Measurements from ENCODE around the gene CELF2.

Gene CELF2

DNA sequence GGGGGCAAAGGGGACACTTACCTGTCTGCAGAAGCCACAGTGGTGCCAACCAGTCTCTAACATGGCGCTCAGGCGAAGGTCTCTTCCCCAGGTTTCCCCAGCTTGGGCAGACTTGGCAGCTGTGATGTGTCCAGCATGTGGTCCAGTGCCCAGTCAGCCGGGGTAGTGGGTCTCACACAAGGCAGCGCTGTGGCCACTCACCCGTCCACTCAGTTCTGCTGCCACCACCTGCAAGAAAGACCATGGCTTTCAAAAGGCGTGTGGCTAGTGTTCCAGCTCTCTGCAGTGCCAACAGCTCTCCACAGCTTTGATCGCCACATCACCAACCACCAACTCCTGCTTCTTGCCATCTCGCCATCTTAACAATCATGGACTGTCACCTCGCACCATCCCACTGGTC is 334.1 kb downstream of the CELF2 start:
- TF ChIP-seq, protein P1, sequence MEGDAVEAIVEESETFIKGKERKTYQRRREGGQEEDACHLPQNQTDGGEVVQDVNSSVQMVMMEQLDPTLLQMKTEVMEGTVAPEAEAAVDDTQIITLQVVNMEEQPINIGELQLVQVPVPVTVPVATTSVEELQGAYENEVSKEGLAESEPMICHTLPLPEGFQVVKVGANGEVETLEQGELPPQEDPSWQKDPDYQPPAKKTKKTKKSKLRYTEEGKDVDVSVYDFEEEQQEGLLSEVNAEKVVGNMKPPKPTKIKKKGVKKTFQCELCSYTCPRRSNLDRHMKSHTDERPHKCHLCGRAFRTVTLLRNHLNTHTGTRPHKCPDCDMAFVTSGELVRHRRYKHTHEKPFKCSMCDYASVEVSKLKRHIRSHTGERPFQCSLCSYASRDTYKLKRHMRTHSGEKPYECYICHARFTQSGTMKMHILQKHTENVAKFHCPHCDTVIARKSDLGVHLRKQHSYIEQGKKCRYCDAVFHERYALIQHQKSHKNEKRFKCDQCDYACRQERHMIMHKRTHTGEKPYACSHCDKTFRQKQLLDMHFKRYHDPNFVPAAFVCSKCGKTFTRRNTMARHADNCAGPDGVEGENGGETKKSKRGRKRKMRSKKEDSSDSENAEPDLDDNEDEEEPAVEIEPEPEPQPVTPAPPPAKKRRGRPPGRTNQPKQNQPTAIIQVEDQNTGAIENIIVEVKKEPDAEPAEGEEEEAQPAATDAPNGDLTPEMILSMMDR (IDR thresholded peaks at IDR 0.05) = no peak
- Histone ChIP-seq H3K4me2 (ENCODE audit: low read length) (no peak overlapping the region), H3K27me3 (ENCODE audit: control insufficient read depth, insufficient read depth, low read length) (no peaks in the 10 kb centered on the region)

DNA sequence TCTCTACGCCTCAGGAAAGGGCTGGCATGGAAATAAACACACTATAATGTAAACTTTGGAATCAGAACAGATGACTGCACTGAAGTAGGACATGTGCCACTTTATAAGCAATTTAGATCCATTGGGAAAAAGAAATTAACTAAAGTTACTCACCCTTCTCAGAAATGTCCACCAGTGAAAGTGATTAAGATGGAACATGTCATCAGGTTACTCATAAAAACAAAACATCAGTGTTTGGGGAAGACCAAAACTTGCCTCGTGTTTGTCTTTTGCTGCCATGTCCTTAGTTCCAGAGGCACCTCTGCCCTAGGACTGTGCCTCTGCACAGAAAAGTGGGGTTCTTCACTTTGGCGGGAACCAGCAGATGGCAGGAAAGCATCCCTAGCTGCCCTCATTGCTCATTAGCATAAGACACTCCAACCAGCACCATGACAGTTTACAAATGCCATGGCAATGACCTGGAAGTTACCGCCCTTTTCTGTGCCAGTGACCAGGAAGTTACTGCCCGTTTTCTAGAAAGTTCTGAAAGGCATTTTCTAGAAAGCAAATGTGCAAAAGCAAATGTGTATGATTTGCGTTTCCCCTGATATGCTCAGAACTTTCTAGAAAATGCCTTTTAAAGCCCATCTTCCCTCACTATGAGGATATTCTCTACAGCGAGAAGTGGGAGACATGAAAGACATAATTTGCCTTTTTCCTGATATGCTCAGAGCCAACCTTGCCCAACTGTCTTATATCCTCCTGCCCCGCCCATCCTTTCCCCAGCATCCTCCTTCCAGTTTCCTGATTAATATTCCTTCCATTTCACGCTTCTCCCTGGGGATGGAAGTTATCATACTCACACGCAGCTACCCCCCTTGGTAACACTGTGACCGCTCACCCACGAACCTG is 335.6 kb downstream of the CELF2 start:
- Histone ChIP-seq H3K27me3 (ENCODE audit: control insufficient read depth, insufficient read depth, low read length) (no peaks in the 10 kb centered on the region), H3K4me3 (ENCODE audit: low read depth, low read length) (no peak overlapping the region), H3K4me2 (ENCODE audit: low read length) (no peak overlapping the region), H3K9me3 (ENCODE audit: control insufficient read depth, low read length) (no peaks in the 10 kb centered on the region), H3K79me2 (no peaks in the 10 kb centered on the region), H3K27ac (no peak overlapping the region), H3K36me3 (ENCODE audit: control insufficient read depth, insufficient read depth, low read length) (no peaks in the 10 kb centered on the region), H2AFZ (no peak overlapping the region), H3K9ac (no peak overlapping the region), H3K4me1 (no peaks in the 10 kb centered on the region)
- TF ChIP-seq, protein P1 (IDR thresholded peaks at IDR 0.05) = no peak

More for the DNA sequence above, 334.1 kb downstream of the CELF2 start:
- Histone ChIP-seq H3K27ac (no peak overlapping the region), H3K9ac (no peak overlapping the region), H3K9me3 (ENCODE audit: control insufficient read depth, low read length) (no peaks in the 10 kb centered on the region), H3K36me3 (ENCODE audit: control insufficient read depth, insufficient read depth, low read length) (no peaks in the 10 kb centered on the region), H3K4me3 (ENCODE audit: low read depth, low read length) (no peak overlapping the region), H2AFZ (no peak overlapping the region), H3K79me2 (no peaks in the 10 kb centered on the region), H3K4me1 (no peaks in the 10 kb centered on the region)

DNA sequence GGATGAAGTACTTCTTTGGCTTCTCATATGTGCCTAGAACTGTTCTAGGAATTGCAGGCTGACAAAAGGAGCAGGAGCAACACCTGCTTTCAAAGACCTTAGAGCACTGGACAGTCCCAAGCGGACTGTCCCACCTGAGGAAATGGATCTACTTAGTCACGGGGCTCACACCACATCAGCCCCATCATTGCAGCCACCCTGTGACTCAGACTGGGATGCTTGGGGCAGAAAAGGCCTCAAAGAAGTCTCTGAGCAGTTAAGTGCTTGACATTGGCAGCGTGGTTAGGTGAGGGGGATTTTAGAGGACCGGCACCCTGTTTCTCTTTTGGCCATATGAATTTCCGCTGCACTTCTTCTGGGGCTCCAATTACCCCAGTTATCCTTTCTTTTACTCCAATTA is 337.2 kb downstream of the CELF2 start:
- H3K9ac ChIP-seq = no peak overlapping the region
- TF ChIP-seq, protein P1 (IDR thresholded peaks at IDR 0.05) = no peak
- H2AFZ ChIP-seq = no peak overlapping the region
- no peaks in the 10 kb centered on the region for H3K36me3 ChIP-seq (ENCODE audit: control insufficient read depth, insufficient read depth, low read length)
- H3K27ac ChIP-seq = no peak overlapping the region
- no peak overlapping the region for H3K4me3 ChIP-seq (ENCODE audit: low read depth, low read length)
- no peak overlapping the region for H3K4me2 ChIP-seq (ENCODE audit: low read length)
- H3K27me3 ChIP-seq (ENCODE audit: control insufficient read depth, insufficient read depth, low read length) = no peaks in the 10 kb centered on the region
- no peaks in the 10 kb centered on the region for H3K4me1 ChIP-seq
- H3K9me3 ChIP-seq (ENCODE audit: control insufficient read depth, low read length) = no peaks in the 10 kb centered on the region
- no peaks in the 10 kb centered on the region for H3K79me2 ChIP-seq

DNA sequence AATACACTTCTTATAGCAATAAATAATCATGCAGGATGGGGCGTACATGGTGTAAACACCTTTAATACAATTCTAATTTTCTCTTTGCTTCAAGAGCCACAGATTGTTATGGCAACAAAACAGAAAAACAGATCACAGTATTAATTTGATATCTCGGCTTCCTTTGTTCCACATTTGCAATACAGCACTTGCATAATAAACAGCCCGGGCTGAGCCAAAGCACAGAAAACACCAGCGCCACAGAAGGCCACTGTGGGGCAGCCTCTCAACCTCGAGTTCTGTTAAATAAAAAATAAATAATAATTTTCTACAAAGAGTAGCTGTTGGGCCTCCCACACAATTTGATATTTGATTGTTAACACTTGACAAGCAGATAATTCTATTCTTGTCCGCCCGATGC is 337.9 kb downstream of the CELF2 start:
- no peak overlapping the region for H3K4me3 ChIP-seq (ENCODE audit: low read depth, low read length)
- no peaks in the 10 kb centered on the region for H3K9me3 ChIP-seq (ENCODE audit: control insufficient read depth, low read length)
- no peaks in the 10 kb centered on the region for H3K27me3 ChIP-seq (ENCODE audit: control insufficient read depth, insufficient read depth, low read length)
- H3K36me3 ChIP-seq (ENCODE audit: control insufficient read depth, insufficient read depth, low read length) = no peaks in the 10 kb centered on the region
- H3K4me2 ChIP-seq (ENCODE audit: low read length) = no peak overlapping the region
- H3K27ac ChIP-seq = no peak overlapping the region
- H3K9ac ChIP-seq = no peak overlapping the region
- no peaks in the 10 kb centered on the region for H3K79me2 ChIP-seq
- no peak overlapping the region for H2AFZ ChIP-seq
- TF ChIP-seq, protein P1 (IDR thresholded peaks at IDR 0.05) = no peak
- no peaks in the 10 kb centered on the region for H3K4me1 ChIP-seq

DNA sequence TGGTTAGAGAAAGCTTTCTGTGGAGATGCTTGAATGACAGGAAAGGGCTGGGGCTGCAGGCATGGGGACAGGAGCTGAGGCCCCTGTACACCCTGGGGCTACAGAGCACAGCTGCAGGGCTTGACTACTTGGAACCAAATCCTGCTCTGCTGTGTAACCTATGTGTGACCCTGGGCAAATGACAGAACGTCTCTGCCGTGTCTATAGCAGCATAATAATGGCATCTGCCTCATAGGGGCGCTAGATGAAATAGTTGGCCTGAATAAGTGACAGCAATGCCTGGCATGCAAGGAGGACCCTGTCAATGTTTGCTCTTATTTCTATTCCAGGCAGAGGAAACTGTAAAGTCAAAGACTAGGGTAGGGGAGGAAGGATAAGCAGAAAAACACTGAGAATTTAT is 339.8 kb downstream of the CELF2 start:
- Histone ChIP-seq H3K36me3 (ENCODE audit: control insufficient read depth, insufficient read depth, low read length) (no peaks in the 10 kb centered on the region), H3K4me3 (ENCODE audit: low read depth, low read length) (no peak overlapping the region), H3K79me2 (no peaks in the 10 kb centered on the region), H2AFZ (no peak overlapping the region), H3K27me3 (ENCODE audit: control insufficient read depth, insufficient read depth, low read length) (no peaks in the 10 kb centered on the region), H3K4me2 (ENCODE audit: low read length) (no peak overlapping the region), H3K4me1 (no peaks in the 10 kb centered on the region), H3K9me3 (ENCODE audit: control insufficient read depth, low read length) (no peaks in the 10 kb centered on the region), H3K9ac (no peak overlapping the region), H3K27ac (no peak overlapping the region)
- TF ChIP-seq, protein P1 (IDR thresholded peaks at IDR 0.05) = no peak

Data from parathyroid adenoma (tissue), 2 donors.